Measurements from ENCODE around the gene HMGCL.
A peak's percentile ranks its signal among the peaks of the same experiment; 100 is the strongest.

The HMGCL gene

GRCh38 chr1:23779826-23780371 is 45.3 kb downstream of the HMGCL start:
- peaks cover 33% of the 10 kb centered on the region for H3K4me1 ChIP-seq (ENCODE audit: control insufficient read depth, insufficient read depth, low read length)
- no peak overlapping the region for H3K4me3 ChIP-seq (ENCODE audit: low read length)
- H3K9me3 ChIP-seq (ENCODE audit: control insufficient read depth, low read length) = no peaks in the 10 kb centered on the region
- no peaks in the 10 kb centered on the region for H3K27me3 ChIP-seq (ENCODE audit: control insufficient read depth, insufficient read depth, low read length)
- H3K36me3 ChIP-seq (ENCODE audit: control insufficient read depth, insufficient read depth, low read length) = no peaks in the 10 kb centered on the region
- no peak overlapping the region for H3K9ac ChIP-seq (ENCODE audit: low read length)

- H3K4me1 ChIP-seq (ENCODE audit: control insufficient read depth, insufficient read depth, low read length) = peaks cover 38% of the 10 kb centered on the region
- H3K9ac ChIP-seq (ENCODE audit: low read length) = peak within 1 kb of the TSS; percentile 89
- H3K36me3 ChIP-seq (ENCODE audit: control insufficient read depth, insufficient read depth, low read length) = no peaks in the 10 kb centered on the region
- H3K9me3 ChIP-seq (ENCODE audit: control insufficient read depth, low read length) = no peaks in the 10 kb centered on the region
- H3K27me3 ChIP-seq (ENCODE audit: control insufficient read depth, insufficient read depth, low read length) = no peaks in the 10 kb centered on the region
- peak within 1 kb of the TSS; percentile 99 for H3K4me3 ChIP-seq (ENCODE audit: low read length)
These were observed 47.0 kb downstream of the HMGCL start, which contains the start of gene PITHD1 for GRCh38 chr1:23777979-23778814. Gene PITHD1, plus strand, starts transcription at chr1:23778418. Its CDS starts 98 bp downstream, at chr1:23778516.

- Histone ChIP-seq H3K9me3 (ENCODE audit: control insufficient read depth, low read length) (no peaks in the 10 kb centered on the region), H3K27me3 (ENCODE audit: control insufficient read depth, insufficient read depth, low read length) (no peaks in the 10 kb centered on the region), H3K4me3 (ENCODE audit: low read length) (no peak overlapping the region)
These were observed 49.0 kb downstream of the HMGCL start for GRCh38 chr1:23776217-23776616.

GRCh38 chr1:23774174-23774880 is 50.9 kb downstream of the HMGCL start:
- H3K9me3 ChIP-seq (ENCODE audit: control insufficient read depth, low read length) = no peaks in the 10 kb centered on the region
- no peak overlapping the region for H3K9ac ChIP-seq (ENCODE audit: low read length)
- H3K36me3 ChIP-seq (ENCODE audit: control insufficient read depth, insufficient read depth, low read length) = no peaks in the 10 kb centered on the region
- H3K4me1 ChIP-seq (ENCODE audit: control insufficient read depth, insufficient read depth, low read length) = peaks cover 33% of the 10 kb centered on the region
- H3K4me3 ChIP-seq (ENCODE audit: low read length) = no peak overlapping the region
- no peaks in the 10 kb centered on the region for H3K27me3 ChIP-seq (ENCODE audit: control insufficient read depth, insufficient read depth, low read length)

More at GRCh38 chr1:23776217-23776616, 49.0 kb downstream of the HMGCL start:
- no peaks in the 10 kb centered on the region for H3K36me3 ChIP-seq (ENCODE audit: control insufficient read depth, insufficient read depth, low read length)
- H3K4me1 ChIP-seq (ENCODE audit: control insufficient read depth, insufficient read depth, low read length) = peaks cover 38% of the 10 kb centered on the region
- no peak overlapping the region for H3K9ac ChIP-seq (ENCODE audit: low read length)

GRCh38 chr1:23772854-23773242 is 52.4 kb downstream of the HMGCL start:
- no peaks in the 10 kb centered on the region for H3K27me3 ChIP-seq (ENCODE audit: control insufficient read depth, insufficient read depth, low read length)
- no peaks in the 10 kb centered on the region for H3K9me3 ChIP-seq (ENCODE audit: control insufficient read depth, low read length)
- no peak overlapping the region for H3K9ac ChIP-seq (ENCODE audit: low read length)
- H3K36me3 ChIP-seq (ENCODE audit: control insufficient read depth, insufficient read depth, low read length) = no peaks in the 10 kb centered on the region
- no peak overlapping the region for H3K4me3 ChIP-seq (ENCODE audit: low read length)
- peaks cover 26% of the 10 kb centered on the region for H3K4me1 ChIP-seq (ENCODE audit: control insufficient read depth, insufficient read depth, low read length)

GRCh38 chr1:23772049-23772853 is 53.0 kb downstream of the HMGCL start:
- Histone ChIP-seq H3K9me3 (ENCODE audit: control insufficient read depth, low read length) (no peaks in the 10 kb centered on the region), H3K27me3 (ENCODE audit: control insufficient read depth, insufficient read depth, low read length) (no peaks in the 10 kb centered on the region), H3K4me1 (ENCODE audit: control insufficient read depth, insufficient read depth, low read length) (peaks cover 20% of the 10 kb centered on the region), H3K36me3 (ENCODE audit: control insufficient read depth, insufficient read depth, low read length) (no peaks in the 10 kb centered on the region), H3K4me3 (ENCODE audit: low read length) (no peak overlapping the region), H3K9ac (ENCODE audit: low read length) (no peak overlapping the region)

- H3K36me3 ChIP-seq (ENCODE audit: control insufficient read depth, insufficient read depth, low read length) = peaks cover 4% of the 10 kb centered on the region
- H3K4me1 ChIP-seq (ENCODE audit: control insufficient read depth, insufficient read depth, low read length) = no peaks in the 10 kb centered on the region
- no peak overlapping the region for H3K4me3 ChIP-seq (ENCODE audit: low read length)
- H3K9ac ChIP-seq (ENCODE audit: low read length) = no peak overlapping the region
- no peaks in the 10 kb centered on the region for H3K27me3 ChIP-seq (ENCODE audit: control insufficient read depth, insufficient read depth, low read length)
- no peaks in the 10 kb centered on the region for H3K9me3 ChIP-seq (ENCODE audit: control insufficient read depth, low read length)
These were observed 56.5 kb downstream of the HMGCL start for GRCh38 chr1:23768733-23769132.

GRCh38 chr1:23763041-23763577 is 62.1 kb downstream of the HMGCL start:
- Histone ChIP-seq H3K4me1 (ENCODE audit: control insufficient read depth, insufficient read depth, low read length) (no peaks in the 10 kb centered on the region), H3K4me3 (ENCODE audit: low read length) (no peak overlapping the region), H3K27me3 (ENCODE audit: control insufficient read depth, insufficient read depth, low read length) (no peaks in the 10 kb centered on the region), H3K9ac (ENCODE audit: low read length) (no peak overlapping the region), H3K9me3 (ENCODE audit: control insufficient read depth, low read length) (no peaks in the 10 kb centered on the region), H3K36me3 (ENCODE audit: control insufficient read depth, insufficient read depth, low read length) (peaks cover 15% of the 10 kb centered on the region)

GRCh38 chr1:23759277-23759676 is 66.0 kb downstream of the HMGCL start:
- no peak overlapping the region for H3K9ac ChIP-seq (ENCODE audit: low read length)
- no peak overlapping the region for H3K4me3 ChIP-seq (ENCODE audit: low read length)
- H3K27me3 ChIP-seq (ENCODE audit: control insufficient read depth, insufficient read depth, low read length) = no peaks in the 10 kb centered on the region
- peaks cover 14% of the 10 kb centered on the region for H3K36me3 ChIP-seq (ENCODE audit: control insufficient read depth, insufficient read depth, low read length)
- no peaks in the 10 kb centered on the region for H3K9me3 ChIP-seq (ENCODE audit: control insufficient read depth, low read length)
- H3K4me1 ChIP-seq (ENCODE audit: control insufficient read depth, insufficient read depth, low read length) = no peaks in the 10 kb centered on the region

GRCh38 chr1:23757812-23758211 is 67.4 kb downstream of the HMGCL start:
- Histone ChIP-seq H3K27me3 (ENCODE audit: control insufficient read depth, insufficient read depth, low read length) (no peaks in the 10 kb centered on the region), H3K4me3 (ENCODE audit: low read length) (no peak overlapping the region), H3K9me3 (ENCODE audit: control insufficient read depth, low read length) (no peaks in the 10 kb centered on the region), H3K4me1 (ENCODE audit: control insufficient read depth, insufficient read depth, low read length) (no peaks in the 10 kb centered on the region), H3K9ac (ENCODE audit: low read length) (no peak overlapping the region), H3K36me3 (ENCODE audit: control insufficient read depth, insufficient read depth, low read length) (peaks cover 17% of the 10 kb centered on the region)

- Histone ChIP-seq H3K9me3 (ENCODE audit: control insufficient read depth, low read length) (no peaks in the 10 kb centered on the region), H3K4me1 (ENCODE audit: control insufficient read depth, insufficient read depth, low read length) (no peaks in the 10 kb centered on the region), H3K36me3 (ENCODE audit: control insufficient read depth, insufficient read depth, low read length) (peaks cover 20% of the 10 kb centered on the region), H3K9ac (ENCODE audit: low read length) (no peak overlapping the region), H3K4me3 (ENCODE audit: low read length) (no peak overlapping the region), H3K27me3 (ENCODE audit: control insufficient read depth, insufficient read depth, low read length) (no peaks in the 10 kb centered on the region)
These were observed 68.6 kb downstream of the HMGCL start for GRCh38 chr1:23756676-23757075.
